Upper lobe of left lung (tissue), 4 donors: Measurements from ENCODE around the gene SEMA5A.

Source experiments
- EP300 ChIP-seq, 4 donors: sonication (generic); formaldehyde crosslinking; IDR thresholded peaks; one replicate each; pipeline ENCODE4 v1.5.1; 2017; ENCODE audit warnings: antibody characterized with exemption in 4 of 4, control low read depth in 2 of 4
- POLR2A ChIP-seq, 4 donors: fragments of 450-650 bp; IDR thresholded peaks; one replicate each; pipeline ENCODE4 v1.5.1; 2016 to 2017; ENCODE audit warnings: antibody characterized with exemption in 4 of 4, mild to moderate bottlenecking in 2 of 4
- TF ChIP-seq, protein P1 (sequence below), 6 experiments: fragments of 450-650 bp in 4 of 6; fragments of 200-600 bp in 2 of 6; sonication (generic) in 2 of 6; IDR thresholded peaks; one replicate each; pipeline ENCODE4 v1.5.1; 2016 to 2019; ENCODE audit warnings: antibody characterized with exemption in 6 of 6

DNA sequence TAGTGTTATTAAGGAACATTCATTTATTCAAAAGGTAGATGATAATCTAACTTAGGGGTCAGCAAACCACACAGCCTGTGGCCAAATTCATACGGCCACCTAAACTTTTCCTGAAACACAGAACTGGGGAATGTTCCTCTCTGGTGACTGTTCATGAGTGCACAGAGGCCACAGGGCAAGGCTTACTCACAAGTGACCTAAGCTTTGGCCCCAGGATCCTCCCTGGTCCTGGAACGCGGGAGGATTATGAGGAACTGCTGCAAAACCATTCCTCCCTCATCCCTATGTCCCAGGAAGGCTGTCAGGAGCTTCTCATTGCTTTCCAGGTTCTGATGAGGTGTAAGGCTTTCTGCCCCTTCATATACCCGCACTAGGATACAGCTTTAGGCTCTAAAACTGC is 397.6 kb downstream of the SEMA5A start:
- TF ChIP-seq EP300 (IDR thresholded peaks at IDR 0.05) (no peak), POLR2A (IDR thresholded peaks at IDR 0.05) (no peak)
- TF ChIP-seq, protein P1, sequence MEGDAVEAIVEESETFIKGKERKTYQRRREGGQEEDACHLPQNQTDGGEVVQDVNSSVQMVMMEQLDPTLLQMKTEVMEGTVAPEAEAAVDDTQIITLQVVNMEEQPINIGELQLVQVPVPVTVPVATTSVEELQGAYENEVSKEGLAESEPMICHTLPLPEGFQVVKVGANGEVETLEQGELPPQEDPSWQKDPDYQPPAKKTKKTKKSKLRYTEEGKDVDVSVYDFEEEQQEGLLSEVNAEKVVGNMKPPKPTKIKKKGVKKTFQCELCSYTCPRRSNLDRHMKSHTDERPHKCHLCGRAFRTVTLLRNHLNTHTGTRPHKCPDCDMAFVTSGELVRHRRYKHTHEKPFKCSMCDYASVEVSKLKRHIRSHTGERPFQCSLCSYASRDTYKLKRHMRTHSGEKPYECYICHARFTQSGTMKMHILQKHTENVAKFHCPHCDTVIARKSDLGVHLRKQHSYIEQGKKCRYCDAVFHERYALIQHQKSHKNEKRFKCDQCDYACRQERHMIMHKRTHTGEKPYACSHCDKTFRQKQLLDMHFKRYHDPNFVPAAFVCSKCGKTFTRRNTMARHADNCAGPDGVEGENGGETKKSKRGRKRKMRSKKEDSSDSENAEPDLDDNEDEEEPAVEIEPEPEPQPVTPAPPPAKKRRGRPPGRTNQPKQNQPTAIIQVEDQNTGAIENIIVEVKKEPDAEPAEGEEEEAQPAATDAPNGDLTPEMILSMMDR (IDR thresholded peaks at IDR 0.05): no peak
